T47D (cell line): ENCODE data around the gene CDK14.

Experiments used
- DNase-seq, 2 experiments: peaks; one replicate each; pipeline versions ENCODE4 v3.0.0 to v3.0.0-alpha.2; 2011 to 2012; ENCODE audit warnings: low read depth in 1 of 2, low spot score in 1 of 2
- JUND ChIP-seq: IDR thresholded peaks from 2 replicates; pipeline ENCODE4 v1.6.1; 2012; ENCODE audit warnings: low read depth
- in situ Hi-C: cut with HindIII; loops from 2 replicates; pipeline ENCODE4 v1.10.0; 2016; ENCODE audit warnings: low sequenced_read_pairs, low pct_unique_long_range_greater_than_20kb

The CDK14 gene

DNA sequence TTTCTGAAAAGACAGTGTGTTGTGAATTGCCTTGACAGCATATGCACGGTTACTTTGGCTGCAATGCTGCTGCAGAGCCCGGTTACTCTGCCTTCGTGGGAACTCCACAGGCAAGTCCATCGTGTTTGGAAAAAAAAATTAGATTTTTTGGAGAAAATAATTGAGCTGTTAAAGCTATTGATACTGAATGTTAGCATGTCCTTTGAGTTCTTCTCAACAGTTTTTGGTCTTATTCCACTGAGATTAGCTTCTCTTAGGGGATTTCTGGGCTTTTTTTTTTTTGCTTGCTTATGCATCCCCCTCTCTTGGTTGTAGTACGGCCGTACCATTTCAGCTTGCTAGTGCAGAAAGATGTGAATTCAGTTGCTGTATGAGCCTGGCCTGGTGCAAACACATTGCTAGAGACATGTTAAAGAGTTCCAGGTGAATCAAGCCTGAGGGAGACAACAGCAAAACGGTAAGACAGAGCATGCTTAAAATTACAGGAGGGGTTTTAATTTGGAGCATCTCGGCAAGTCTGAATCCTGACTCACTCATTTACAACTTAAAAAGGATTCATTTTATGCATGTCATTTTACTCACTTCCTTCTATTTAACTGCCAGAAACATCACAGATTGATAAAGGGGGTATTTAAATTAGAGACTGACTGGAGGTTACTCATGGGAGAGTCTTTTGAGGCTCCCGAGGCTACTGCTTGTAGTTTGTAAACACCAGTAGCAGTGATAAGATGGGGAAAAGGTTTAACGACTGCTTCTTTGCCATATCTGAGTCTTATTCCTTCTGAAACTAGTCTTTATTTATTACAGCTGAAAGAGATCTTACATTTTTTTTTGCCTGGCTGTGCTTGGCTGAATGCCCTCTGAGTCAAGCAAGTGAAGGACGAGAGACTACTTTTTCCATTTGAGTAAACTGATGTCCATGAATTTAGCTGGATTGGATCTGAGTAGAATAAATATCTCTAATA is 113.7 kb downstream of the CDK14 start:
- no peak for DNase-seq
- TF ChIP-seq JUND, result no peak
- in situ Hi-C loops, result no loop called here

DNA sequence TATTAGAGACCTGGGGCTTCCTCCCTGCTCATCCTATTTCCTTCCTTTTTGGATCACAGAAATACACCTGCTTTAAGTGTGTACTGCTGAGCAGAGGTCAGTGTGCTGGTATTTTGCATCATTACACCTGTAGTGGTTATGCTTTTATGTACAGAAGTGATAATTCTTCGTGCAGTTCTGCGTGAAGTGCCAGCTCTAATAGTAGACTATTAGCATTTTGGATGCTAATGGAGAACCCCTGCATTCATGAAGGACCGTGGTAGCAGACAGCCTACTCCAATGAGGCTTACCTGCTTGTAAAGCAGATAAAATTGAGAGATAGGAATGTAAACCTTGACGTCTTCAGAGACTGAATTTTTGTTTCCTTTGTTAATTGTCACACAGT is 114.3 kb downstream of the CDK14 start:
- TF ChIP-seq JUND, result no peak
- DNase-seq, result no peak
- in situ Hi-C loops, result no loop called here

DNA sequence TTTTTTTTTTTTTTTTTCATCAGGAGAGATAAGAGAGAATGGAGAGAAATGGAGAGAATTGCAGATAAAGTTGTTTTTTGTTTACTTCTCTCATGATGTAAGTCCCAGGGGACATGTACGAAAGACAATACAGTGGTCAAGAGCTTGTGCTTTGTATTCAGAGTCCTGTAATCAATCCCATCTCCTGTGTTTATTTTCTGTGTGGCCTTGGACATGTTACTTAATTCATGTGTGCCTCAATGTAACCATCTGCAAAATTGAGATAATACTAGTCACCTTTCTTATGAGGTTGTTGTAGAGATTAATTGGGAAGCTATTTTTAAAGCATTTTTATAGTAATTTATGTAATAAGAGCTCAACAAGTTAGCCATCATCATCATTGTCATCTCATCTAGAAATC is 117.5 kb downstream of the CDK14 start:
- no peak for DNase-seq
- in situ Hi-C loops, result no loop called here
- no peak for TF ChIP-seq JUND

DNA sequence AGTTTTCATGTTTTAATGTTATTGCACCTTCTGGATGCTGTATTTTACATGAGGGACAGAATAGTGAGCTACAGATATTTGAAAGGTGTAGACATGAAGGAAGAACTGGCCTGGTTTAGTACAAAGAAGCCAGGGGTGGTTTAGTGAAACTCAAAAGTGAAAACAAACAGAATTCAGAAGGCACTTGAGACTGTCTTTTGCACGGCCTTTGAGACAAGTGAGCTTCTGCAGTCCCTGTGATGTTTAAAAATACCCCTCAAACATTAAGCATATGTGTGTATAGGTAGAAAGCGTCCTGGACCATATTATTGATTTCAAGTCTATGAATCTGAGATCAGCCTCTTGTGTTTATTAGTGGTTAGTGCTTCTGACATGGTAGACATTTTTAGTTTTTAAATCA is 118.9 kb downstream of the CDK14 start:
- no peak for TF ChIP-seq JUND
- DNase-seq, result no peak
- in situ Hi-C loops, result no loop called here

DNA sequence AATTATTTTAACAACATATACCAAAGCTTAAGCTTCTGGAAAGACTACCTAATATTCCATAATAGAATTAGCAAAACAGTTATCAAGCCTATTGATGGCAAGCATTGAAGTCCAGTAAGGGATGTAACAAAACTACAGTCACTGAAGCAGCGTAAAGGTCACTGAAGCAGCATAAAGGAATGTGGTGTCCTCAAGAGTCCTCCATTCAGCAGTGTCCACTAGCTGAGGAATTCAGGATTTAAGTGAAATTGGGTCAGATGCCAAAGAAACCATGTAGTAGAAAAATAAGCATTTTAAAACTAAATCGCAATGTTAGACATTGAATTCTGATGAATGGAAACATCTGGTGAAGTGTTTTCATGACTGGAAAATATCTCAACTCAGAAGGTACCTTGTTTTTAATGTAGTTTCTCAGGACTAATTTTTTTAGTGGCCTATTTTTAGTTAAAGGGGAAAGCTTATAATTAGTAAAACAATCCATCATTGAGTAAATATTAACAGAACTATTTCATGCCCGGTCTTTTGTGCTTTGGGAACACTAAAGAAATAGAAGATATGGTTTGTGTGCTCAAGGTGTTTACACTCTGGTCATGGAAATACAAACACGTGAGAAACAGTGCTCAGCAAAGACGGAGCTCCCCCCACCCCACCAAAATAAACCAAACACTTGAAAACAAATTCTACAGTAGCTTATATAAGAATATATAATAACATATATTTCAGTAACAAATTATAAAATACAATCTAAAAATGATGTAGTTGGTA is 121.4 kb downstream of the CDK14 start:
- no peak for TF ChIP-seq JUND
- DNase-seq, result no peak
- in situ Hi-C loops, result no loop called here

DNA sequence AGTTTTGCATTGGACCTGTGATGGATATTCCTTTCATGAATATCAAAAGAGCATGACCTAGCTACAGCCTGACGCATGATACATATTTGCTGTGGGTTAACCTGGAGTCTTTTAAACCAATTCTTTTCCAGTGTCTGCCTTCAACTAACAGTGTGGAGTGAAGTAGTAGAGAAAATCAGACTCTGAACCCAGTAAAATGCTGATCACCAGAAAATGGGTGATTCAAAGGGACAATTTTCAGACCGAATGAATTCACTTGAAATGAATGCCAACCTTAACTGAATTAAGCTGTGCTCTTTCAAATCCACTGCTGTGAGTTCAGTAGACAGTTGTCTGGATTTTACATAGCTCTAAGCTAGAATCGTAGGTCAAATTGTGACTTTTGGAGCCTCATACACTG is 123.0 kb downstream of the CDK14 start:
- in situ Hi-C loops, result no loop called here
- no peak for TF ChIP-seq JUND
- no peak for DNase-seq

DNA sequence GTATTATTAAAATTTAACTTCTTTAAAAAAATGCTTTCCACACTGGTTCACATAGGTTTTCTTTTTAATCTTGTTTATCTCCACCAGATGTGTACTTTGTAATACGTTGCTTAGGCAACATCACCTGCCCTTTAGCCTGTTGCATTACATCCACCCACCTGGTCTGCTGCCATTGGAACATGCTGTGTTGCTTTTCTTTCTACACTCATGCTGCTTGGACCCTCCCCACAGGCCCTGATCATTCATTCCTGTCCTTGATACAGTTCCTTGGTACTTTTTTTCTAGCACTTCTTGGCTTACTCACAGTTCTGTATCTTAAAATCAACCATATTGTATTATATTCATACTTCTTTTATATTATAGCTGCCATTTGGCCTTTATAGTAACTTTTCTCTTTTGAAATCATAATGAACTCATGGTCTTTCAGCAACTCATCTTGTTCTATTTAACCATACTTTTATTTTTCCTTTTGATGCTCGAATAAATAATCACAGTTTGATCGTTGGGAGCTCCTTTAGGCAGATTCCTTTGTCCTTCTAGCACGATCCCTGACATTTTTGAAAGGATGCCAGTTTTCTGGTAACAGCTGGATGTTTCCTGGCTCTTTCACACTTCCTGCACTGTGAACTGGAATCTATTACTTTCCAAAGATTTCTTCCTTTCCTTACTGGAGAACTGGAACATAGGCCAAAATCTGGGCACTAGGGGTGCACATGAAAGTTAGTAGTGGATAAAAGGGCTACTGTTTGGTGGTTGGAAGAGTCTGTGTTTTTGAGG is 125.1 kb downstream of the CDK14 start:
- DNase-seq, result no peak
- in situ Hi-C loops, result no loop called here
- TF ChIP-seq JUND, result no peak

DNA sequence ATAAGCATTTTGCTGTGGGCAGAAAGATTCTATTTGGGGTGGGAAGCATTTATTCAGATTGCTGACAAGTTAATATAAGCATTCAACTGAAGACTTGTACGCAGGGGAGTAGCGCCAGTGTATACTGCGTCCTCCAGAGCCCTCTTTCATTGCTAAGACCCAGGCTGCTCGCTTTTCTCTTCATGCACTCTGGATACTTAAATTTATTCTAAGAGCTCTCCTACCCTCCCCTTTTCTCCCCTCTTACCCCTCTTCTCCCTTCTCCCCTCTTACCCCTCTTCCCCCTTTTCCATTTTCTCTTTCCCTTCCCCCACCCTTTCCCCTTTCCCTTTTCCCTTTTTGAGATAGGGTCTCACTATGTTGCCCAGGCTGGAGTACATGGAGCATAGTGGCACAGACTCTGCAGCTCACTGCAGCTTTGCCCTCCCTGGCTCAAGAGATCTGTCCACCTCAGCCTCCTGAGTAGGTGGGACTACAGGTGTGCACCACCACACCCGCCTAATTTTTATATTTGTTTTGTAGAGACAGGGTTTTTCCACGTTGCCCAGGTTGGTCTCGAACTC is 125.8 kb downstream of the CDK14 start:
- in situ Hi-C loops, result no loop called here
- TF ChIP-seq JUND, result no peak
- no peak for DNase-seq

DNA sequence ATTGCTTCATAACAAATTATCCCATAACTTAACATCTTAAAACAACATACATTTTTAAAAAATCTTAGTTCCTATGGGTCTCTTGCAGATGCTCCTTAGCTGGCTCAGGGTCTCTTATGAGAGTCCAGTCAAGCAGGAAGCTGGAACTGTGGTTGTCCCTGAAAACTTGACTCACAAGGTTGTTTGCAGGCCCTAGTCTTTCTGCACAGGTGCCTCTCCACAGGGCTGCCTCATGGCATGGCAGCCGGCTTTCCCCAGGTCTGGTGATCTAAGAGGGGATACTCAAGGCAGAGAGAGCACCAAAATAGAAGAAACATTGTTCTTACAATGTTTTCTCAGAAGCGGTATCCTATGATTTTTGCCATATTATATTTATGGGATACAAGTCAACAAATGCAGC is 127.1 kb downstream of the CDK14 start:
- DNase-seq, result no peak
- TF ChIP-seq JUND, result no peak
- in situ Hi-C loops, result no loop called here

DNA sequence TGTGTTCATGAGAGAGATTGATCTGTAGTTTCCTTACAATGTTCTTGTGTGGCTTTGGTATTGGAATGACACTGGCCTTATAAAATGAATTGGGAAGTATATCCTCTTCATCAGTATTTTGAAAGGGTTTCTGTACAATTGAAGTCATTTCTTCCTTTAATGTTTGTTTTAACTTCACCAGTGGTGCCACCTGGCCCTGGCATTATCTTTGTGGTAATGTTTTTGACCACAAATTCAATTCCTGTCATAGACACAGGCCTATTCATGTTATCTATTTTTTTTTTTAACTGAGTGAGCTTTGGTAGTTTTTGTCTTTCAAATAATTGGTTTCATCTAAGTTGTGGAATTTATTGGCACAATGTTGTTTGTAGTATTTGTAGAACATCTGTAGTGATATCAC is 127.7 kb downstream of the CDK14 start:
- no peak for DNase-seq
- in situ Hi-C loops, result no loop called here
- no peak for TF ChIP-seq JUND

DNA sequence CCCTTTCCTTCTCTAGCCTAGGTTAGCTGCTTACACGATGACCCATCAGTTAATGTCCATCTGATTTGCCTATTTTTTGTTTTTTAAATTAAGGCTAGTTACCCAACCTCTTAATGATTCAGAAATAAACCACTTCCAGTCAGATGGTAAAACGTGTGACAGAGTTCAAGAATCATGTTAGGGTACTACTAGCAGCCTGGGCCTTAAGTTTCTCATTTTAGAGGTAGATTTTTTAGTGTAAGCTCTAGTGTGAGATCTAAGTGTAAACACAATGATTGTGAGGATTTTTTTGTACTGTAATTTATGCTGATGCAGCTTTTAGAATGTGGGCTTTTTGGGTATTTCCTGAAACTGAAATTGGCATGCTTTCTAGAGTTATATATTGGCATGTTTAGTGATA is 130.0 kb downstream of the CDK14 start:
- no peak for TF ChIP-seq JUND
- no peak for DNase-seq
- in situ Hi-C loops, result no loop called here

DNA sequence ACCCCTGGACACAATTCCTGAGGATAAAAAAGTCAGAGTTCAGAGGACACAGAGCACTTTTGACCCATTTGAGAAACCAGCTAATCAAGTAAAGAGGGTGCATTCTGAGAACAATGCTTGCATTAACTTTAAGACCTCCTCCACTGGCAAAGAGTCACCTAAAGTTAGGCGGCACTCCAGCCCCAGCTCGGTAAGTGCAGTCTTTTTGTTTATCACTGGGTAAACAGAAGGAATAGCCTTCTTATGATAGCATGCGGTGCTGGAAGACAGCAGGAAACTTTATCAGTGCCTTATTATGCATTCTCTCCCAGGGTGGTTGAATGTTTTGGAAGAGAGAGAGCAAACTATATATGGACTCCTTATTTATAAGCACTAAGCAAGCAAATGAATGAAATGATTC is 130.5 kb downstream of the CDK14 start:
- TF ChIP-seq JUND, result no peak
- DNase-seq, result no peak
- in situ Hi-C loops, result no loop called here

DNA sequence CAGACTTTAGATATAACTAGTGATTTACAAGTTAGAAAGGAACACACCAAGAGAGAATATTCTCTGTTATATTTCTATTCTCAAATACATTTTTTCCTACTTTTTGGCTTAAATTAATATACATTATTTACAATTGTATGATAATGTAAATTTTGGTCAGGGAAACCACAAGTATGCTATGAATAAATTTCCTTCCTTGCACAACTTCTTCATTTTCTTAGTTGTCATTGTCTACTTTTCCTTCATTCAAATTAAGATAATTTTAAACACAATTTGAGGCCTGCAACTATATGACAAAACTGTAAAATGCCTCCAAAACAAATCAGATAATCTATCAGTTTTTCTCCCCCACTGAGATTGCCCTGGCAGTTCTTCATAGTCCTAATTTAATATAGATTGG is 131.3 kb downstream of the CDK14 start:
- in situ Hi-C loops, result no loop called here
- TF ChIP-seq JUND, result no peak

More for the DNA sequence above, 131.3 kb downstream of the CDK14 start:
- no peak for DNase-seq
